ENCODE measurements around the gene KRTAP5-2. TPM values are rescaled to one million over a fixed set of nuclear protein-coding genes. Genes with fewer than 3 reads are reported as not detected.

Gene KRTAP5-2
- total RNA-seq = not detected in 2 replicates

GRCh38 chr11:1597994-1598380 is at the start of gene KRTAP5-2:
KRTAP5-2 (minus strand) TSS chr11:1598294; CDS start chr11:1598250, 44 bp downstream.

GRCh38 chr11:1629326-1630185 is 31.5 kb upstream of the KRTAP5-2 start, which contains the start of gene KRTAP5-5:
KRTAP5-5 (plus strand) TSS chr11:1629775; CDS start chr11:1629841, 66 bp downstream.

GRCh38 chr11:1622086-1622485 is 24.0 kb upstream of the KRTAP5-2 start, which contains the start of gene KRTAP5-4:
KRTAP5-4 (minus strand) TSS chr11:1622138; CDS start chr11:1622093, 45 bp downstream.

GRCh38 chr11:1608363-1608762 is 10.3 kb upstream of the KRTAP5-2 start, which contains the start of gene KRTAP5-3:
KRTAP5-3 (minus strand) TSS chr11:1608463; CDS start chr11:1608385, 78 bp downstream.

GRCh38 chr11:1584661-1585370 is 13.3 kb downstream of the KRTAP5-2 start, which contains the start of gene KRTAP5-1:
KRTAP5-1 (minus strand) TSS chr11:1585283; CDS start chr11:1585249, 34 bp downstream.

GRCh38 chr11:1572197-1573076 is 25.7 kb downstream of the KRTAP5-2 start, which contains the start of gene DUSP8:
DUSP8 (minus strand) TSS chr11:1572271; CDS start chr11:1565826, 6,445 bp downstream.

Other genes starting within 250 kb of the KRTAP5-2 start
- 0.33 and 0.48 TPM in 2 replicates for gene BRSK2, start 208.4 kb downstream of the KRTAP5-2 start, total RNA-seq
- 25.8 and 37.2 TPM in 2 replicates for gene MOB2, start 111.5 kb downstream of the KRTAP5-2 start, total RNA-seq
- 0.57 and 1.3 TPM in 2 replicates for gene DUSP8, start 26.0 kb downstream of the KRTAP5-2 start, total RNA-seq
- not detected in 2 replicates for gene KRTAP5-1, start 13.0 kb downstream of the KRTAP5-2 start, total RNA-seq
- not detected in 2 replicates for gene KRTAP5-3, start 10.2 kb upstream of the KRTAP5-2 start, total RNA-seq
- gene KRTAP5-4, start 23.8 kb upstream of the KRTAP5-2 start, total RNA-seq = not detected in 2 replicates
- not detected in 2 replicates for gene KRTAP5-5, start 31.5 kb upstream of the KRTAP5-2 start, total RNA-seq
- not detected in 2 replicates for gene KRTAP5-6, start 98.9 kb upstream of the KRTAP5-2 start, total RNA-seq
- 0.29 and 1.3 TPM in 2 replicates for gene IFITM10, start 152.3 kb upstream of the KRTAP5-2 start, total RNA-seq
- 81.1 and 136 TPM in 2 replicates for gene CTSD, start 165.6 kb upstream of the KRTAP5-2 start, total RNA-seq
- gene SYT8, start 236.7 kb upstream of the KRTAP5-2 start, total RNA-seq = not detected in 2 replicates
- gene TNNI2, start 240.7 kb upstream of the KRTAP5-2 start, total RNA-seq = not detected in 2 replicates

All from vein endothelial cell (primary cell).